Large intestine (tissue), 3 donors: ENCODE results near the gene TES. TPM values are rescaled to one million over a fixed set of nuclear protein-coding genes. Genes with fewer than 3 reads are reported as not detected.

Source experiments
- DNase-seq, 2 donors: peaks; one replicate each; pipeline versions ENCODE4 v3.0.0 to v3.0.0-alpha.2; 2013
- H3K27ac ChIP-seq: one replicate; pipeline ENCODE4 v1.5.1; 2013; ENCODE audit warnings: low read length
- H3K27me3 ChIP-seq: 2 replicates; pipeline ENCODE4 v1.6.1; 2013; ENCODE audit warnings: low read length; ENCODE audit not compliant: control insufficient read depth, insufficient read depth
- H3K36me3 ChIP-seq: 2 replicates; pipeline ENCODE4 v1.6.1; 2013; ENCODE audit warnings: low read length; ENCODE audit not compliant: control insufficient read depth, insufficient read depth
- H3K4me1 ChIP-seq: one replicate; pipeline ENCODE4 v1.6.1; 2013; ENCODE audit warnings: low read length; ENCODE audit not compliant: control insufficient read depth, insufficient read depth
- H3K4me3 ChIP-seq: one replicate; pipeline ENCODE4 v1.5.1; 2013; ENCODE audit warnings: low read length
- H3K9me3 ChIP-seq: one replicate; pipeline ENCODE4 v1.6.1; 2013; ENCODE audit warnings: mild to moderate bottlenecking, low read depth, low read length, moderate library complexity; ENCODE audit not compliant: control insufficient read depth
- WGBS: methylation state at CpG from one replicate; pipeline ENCODE4 v1.1.5; 2013; ENCODE audit warnings: low lambda C conversion rate; ENCODE audit not compliant: insufficient coverage; 5-methylcytosine and 5-hydroxymethylcytosine counted together
- polyA plus RNA-seq: library from polyadenylated mRNA; unstranded; fragments of 120-200 nt; gene quantifications from one replicate; pipeline ENCODE4 v1.2.1, GENCODE V29; 2013

The TES gene
- polyA plus RNA-seq, 1 donor: 66.4 TPM

GRCh38 chr7:116218747-116219146 lies 8.4 kb downstream of the TES start:
- H3K27me3 ChIP-seq: no peaks in the 10 kb centered on the region
- H3K27ac ChIP-seq: peak overlapping the region; percentile 42
- no peaks in the 10 kb centered on the region for H3K9me3 ChIP-seq
- no peak for DNase-seq
- H3K4me1 ChIP-seq: peaks cover 3% of the 10 kb centered on the region
- no peaks in the 10 kb centered on the region for H3K36me3 ChIP-seq
- no peak overlapping the region for H3K4me3 ChIP-seq
- WGBS: 100% methylated on average over 1 of the region's 1 CpG

- Histone ChIP-seq H3K9me3 (no peaks in the 10 kb centered on the region), H3K27ac (no peak overlapping the region), H3K4me3 (no peak overlapping the region), H3K27me3 (no peaks in the 10 kb centered on the region), H3K4me1 (peaks cover 3% of the 10 kb centered on the region), H3K36me3 (no peaks in the 10 kb centered on the region)
- no peak for DNase-seq
Observed at GRCh38 chr7:116219288-116219687, 8.9 kb downstream of the TES start.

- no peak for DNase-seq
- peaks cover 3% of the 10 kb centered on the region for H3K4me1 ChIP-seq
- no peak overlapping the region for H3K27ac ChIP-seq
- no peaks in the 10 kb centered on the region for H3K27me3 ChIP-seq
- 93% methylated on average over 2 of the region's 4 CpGs for WGBS
- H3K9me3 ChIP-seq: no peaks in the 10 kb centered on the region
- no peaks in the 10 kb centered on the region for H3K36me3 ChIP-seq
- no peak overlapping the region for H3K4me3 ChIP-seq
Observed at GRCh38 chr7:116219834-116220233, 9.5 kb downstream of the TES start.

GRCh38 chr7:116222501-116222900 lies 12.2 kb downstream of the TES start:
- no CpG with 5 or more reads among the region's 5 CpGs for WGBS
- Histone ChIP-seq H3K27me3 (no peaks in the 10 kb centered on the region), H3K36me3 (no peaks in the 10 kb centered on the region), H3K9me3 (no peaks in the 10 kb centered on the region), H3K4me3 (no peak overlapping the region), H3K27ac (no peak overlapping the region), H3K4me1 (peaks cover 3% of the 10 kb centered on the region)
- no peak for DNase-seq

- Histone ChIP-seq H3K27me3 (no peaks in the 10 kb centered on the region), H3K27ac (no peak overlapping the region), H3K4me1 (no peaks in the 10 kb centered on the region), H3K9me3 (no peaks in the 10 kb centered on the region), H3K4me3 (no peak overlapping the region), H3K36me3 (no peaks in the 10 kb centered on the region)
- no peak for DNase-seq
- 100% methylated on average over 1 of the region's 1 CpG for WGBS
Observed at GRCh38 chr7:116223588-116223987, 13.2 kb downstream of the TES start.

GRCh38 chr7:116224492-116225098 lies 14.3 kb downstream of the TES start:
- Histone ChIP-seq H3K36me3 (no peaks in the 10 kb centered on the region), H3K4me3 (no peak overlapping the region), H3K9me3 (no peaks in the 10 kb centered on the region), H3K27ac (no peak overlapping the region), H3K27me3 (no peaks in the 10 kb centered on the region), H3K4me1 (no peaks in the 10 kb centered on the region)
- no peak for DNase-seq
- WGBS: no CpG with 5 or more reads among the region's 2 CpGs

GRCh38 chr7:116225860-116226259 lies 15.5 kb downstream of the TES start:
- no peak overlapping the region for H3K4me3 ChIP-seq
- H3K4me1 ChIP-seq: no peaks in the 10 kb centered on the region
- DNase-seq: no peak
- no peaks in the 10 kb centered on the region for H3K36me3 ChIP-seq
- no peaks in the 10 kb centered on the region for H3K27me3 ChIP-seq
- no peaks in the 10 kb centered on the region for H3K9me3 ChIP-seq
- no peak overlapping the region for H3K27ac ChIP-seq

- Histone ChIP-seq H3K36me3 (no peaks in the 10 kb centered on the region), H3K9me3 (no peaks in the 10 kb centered on the region), H3K27ac (no peak overlapping the region), H3K27me3 (no peaks in the 10 kb centered on the region), H3K4me1 (no peaks in the 10 kb centered on the region), H3K4me3 (no peak overlapping the region)
- WGBS: no CpG with 5 or more reads among the region's 2 CpGs
- no peak for DNase-seq
Observed at GRCh38 chr7:116226664-116227063, 16.3 kb downstream of the TES start.

GRCh38 chr7:116227678-116228239 lies 17.4 kb downstream of the TES start:
- H3K4me3 ChIP-seq: no peak overlapping the region
- no peaks in the 10 kb centered on the region for H3K9me3 ChIP-seq
- H3K4me1 ChIP-seq: peaks cover 2% of the 10 kb centered on the region
- WGBS: 75% methylated on average over 1 of the region's 2 CpGs
- no peak overlapping the region for H3K27ac ChIP-seq
- H3K36me3 ChIP-seq: no peaks in the 10 kb centered on the region
- DNase-seq: no peak
- H3K27me3 ChIP-seq: no peaks in the 10 kb centered on the region

GRCh38 chr7:116228241-116228640 lies 17.9 kb downstream of the TES start:
- Histone ChIP-seq H3K4me3 (no peak overlapping the region), H3K27me3 (no peaks in the 10 kb centered on the region), H3K9me3 (no peaks in the 10 kb centered on the region), H3K4me1 (peaks cover 3% of the 10 kb centered on the region), H3K27ac (no peak overlapping the region), H3K36me3 (no peaks in the 10 kb centered on the region)
- WGBS: 100% methylated on average over 1 of the region's 5 CpGs
- DNase-seq: no peak

- H3K36me3 ChIP-seq: no peaks in the 10 kb centered on the region
- H3K27me3 ChIP-seq: no peaks in the 10 kb centered on the region
- H3K4me1 ChIP-seq: peaks cover 3% of the 10 kb centered on the region
- no peak for DNase-seq
- no peak overlapping the region for H3K4me3 ChIP-seq
- no peaks in the 10 kb centered on the region for H3K9me3 ChIP-seq
- H3K27ac ChIP-seq: no peak overlapping the region
Observed at GRCh38 chr7:116229366-116229765, 19.0 kb downstream of the TES start.
